Measurements from ENCODE around the gene BCAR1. TPM values are rescaled to one million over a fixed set of nuclear protein-coding genes. Genes with fewer than 3 reads are reported as not detected.

BCAR1 gene
- polyA plus RNA-seq, 1 donor from 2014 or later, result 39.1 TPM

- no peaks in the 10 kb centered on the region for H3F3A ChIP-seq (ENCODE audit: insufficient read depth, low read length, poor library complexity, severe bottlenecking)
- H3K27me3 ChIP-seq (ENCODE audit: insufficient read depth, low read depth, low read length), result no peaks in the 10 kb centered on the region
- H3K9me2 ChIP-seq (ENCODE audit: insufficient read depth, low read length), result no peaks in the 10 kb centered on the region
- H2AFZ ChIP-seq (ENCODE audit: low read depth, low read length), result no peak overlapping the region
- no peaks in the 10 kb centered on the region for H3K36me3 ChIP-seq (ENCODE audit: insufficient read depth, low read length)
- H3K27ac ChIP-seq (ENCODE audit: low read length), result no peak overlapping the region
- H4K20me1 ChIP-seq (ENCODE audit: insufficient read depth), result no peaks in the 10 kb centered on the region
- H3K4me3 ChIP-seq (ENCODE audit: low read length), result peak overlapping the region; percentile 95
- peak overlapping the region; percentile 78 for H3K4me2 ChIP-seq (ENCODE audit: low read length)
- no peaks in the 10 kb centered on the region for H3K9me3 ChIP-seq (ENCODE audit: low read length)
- TF ChIP-seq POLR2AphosphoS5 (IDR thresholded peaks at IDR 0.05), result no peak
- no peak for TF ChIP-seq CTCF (IDR thresholded peaks at IDR 0.05; ENCODE audit: poor library complexity, severe bottlenecking)
- no peak for TF ChIP-seq EZH2 (IDR thresholded peaks at IDR 0.05; ENCODE audit: borderline replicate concordance, insufficient read depth, low read length, poor library complexity, severe bottlenecking)
- no peak for TF ChIP-seq REST (IDR thresholded peaks at IDR 0.05; ENCODE audit: borderline replicate concordance)
- no peak for TF ChIP-seq TAF1 (IDR thresholded peaks at IDR 0.05; ENCODE audit: low read depth)
- no peak for TF ChIP-seq EP300 (conservative IDR thresholded peaks at IDR 0.05; ENCODE audit: poor library complexity, severe bottlenecking)
- H3K79me2 ChIP-seq (replicated peaks; ENCODE audit: insufficient read depth, low read length), result peaks cover 54% of the 10 kb centered on the region
- H3K9ac ChIP-seq (ENCODE audit: low read length), result peak overlapping the region; percentile 94
These were observed 13.1 kb upstream of the BCAR1 start for GRCh38 chr16:75264457-75264998.

- Histone ChIP-seq H3K9me3 (ENCODE audit: low read length) (no peaks in the 10 kb centered on the region), H3K9ac (ENCODE audit: low read length) (peak overlapping the region; percentile 94), H3K4me3 (ENCODE audit: low read length) (peak overlapping the region; percentile 95), H3K9me2 (ENCODE audit: insufficient read depth, low read length) (no peaks in the 10 kb centered on the region), H3K4me2 (ENCODE audit: low read length) (peak overlapping the region; percentile 78), H2AFZ (ENCODE audit: low read depth, low read length) (no peak overlapping the region), H3K27ac (ENCODE audit: low read length) (no peak overlapping the region), H3K27me3 (ENCODE audit: insufficient read depth, low read depth, low read length) (no peaks in the 10 kb centered on the region), H3F3A (ENCODE audit: insufficient read depth, low read length, poor library complexity, severe bottlenecking) (no peaks in the 10 kb centered on the region), H3K36me3 (ENCODE audit: insufficient read depth, low read length) (no peaks in the 10 kb centered on the region), H4K20me1 (ENCODE audit: insufficient read depth) (no peaks in the 10 kb centered on the region), H3K79me2 (replicated peaks; ENCODE audit: insufficient read depth, low read length) (peaks cover 58% of the 10 kb centered on the region)
- TF ChIP-seq REST (IDR thresholded peaks at IDR 0.05; ENCODE audit: borderline replicate concordance) (no peak), MXI1 (conservative IDR thresholded peaks at IDR 0.05; ENCODE audit: poor library complexity, severe bottlenecking) (no peak), POLR2AphosphoS5 (IDR thresholded peaks at IDR 0.05) (no peak), EZH2 (IDR thresholded peaks at IDR 0.05; ENCODE audit: borderline replicate concordance, insufficient read depth, low read length, poor library complexity, severe bottlenecking) (no peak), EP300 (conservative IDR thresholded peaks at IDR 0.05; ENCODE audit: poor library complexity, severe bottlenecking) (no peak), TAF1 (IDR thresholded peaks at IDR 0.05; ENCODE audit: low read depth) (no peak), RAD21 (conservative IDR thresholded peaks at IDR 0.05) (no peak), CTCF (IDR thresholded peaks at IDR 0.05; ENCODE audit: poor library complexity, severe bottlenecking) (no peak)
These were observed 12.6 kb upstream of the BCAR1 start for GRCh38 chr16:75263963-75264445.

All from neural cell (in vitro differentiated cells).